NOMO-1 treated with dmso at 0.1 percent for 144 hours (cell line): ENCODE data around the gene NPSR1.
"Not testable (repeated sequence)": the region's sequence is repeated elsewhere in the genome, so short reads cannot be mapped to it uniquely, and the experiment has no call there.

Source experiments
- DNase-seq: peaks from one replicate; lab custom pipeline; 2025; ENCODE audit not compliant: unreplicated experiment; lab: John Stamatoyannopoulos, UW

NPSR1 gene

GRCh38 chr7:34657632-34658268 is at the start of gene NPSR1:
Gene NPSR1 (plus strand): TSS chr7:34658218. CDS start chr7:34658413, 195 bp downstream.
- no peak for DNase-seq

GRCh38 chr7:34612661-34613060 is 45.4 kb upstream of the NPSR1 start:
- DNase-seq = no peak

- DNase-seq = no peak
Observed at GRCh38 chr7:34620425-34620824, 37.6 kb upstream of the NPSR1 start.

- no peak for DNase-seq
Observed at GRCh38 chr7:34622182-34622581, 35.8 kb upstream of the NPSR1 start.

GRCh38 chr7:34622771-34623250 is 35.2 kb upstream of the NPSR1 start:
- DNase-seq = no peak

GRCh38 chr7:34628618-34629017 is 29.4 kb upstream of the NPSR1 start:
- DNase-seq = not testable (repeated sequence)

GRCh38 chr7:34652809-34653208 is 5.2 kb upstream of the NPSR1 start:
- DNase-seq = no peak

GRCh38 chr7:34653787-34654186 is 4.2 kb upstream of the NPSR1 start:
- DNase-seq = no peak

GRCh38 chr7:34655384-34655783 is 2.6 kb upstream of the NPSR1 start:
- DNase-seq = no peak

- DNase-seq = no peak
Observed at GRCh38 chr7:34656041-34656440, 2.0 kb upstream of the NPSR1 start.

GRCh38 chr7:34659472-34660075 is 1.6 kb downstream of the NPSR1 start:
- DNase-seq = no peak

- no peak for DNase-seq
Observed at GRCh38 chr7:34662058-34662708, 4.2 kb downstream of the NPSR1 start.

- DNase-seq = no peak
Observed at GRCh38 chr7:34664755-34665154, 6.7 kb downstream of the NPSR1 start.

GRCh38 chr7:34672430-34672829 is 14.4 kb downstream of the NPSR1 start:
- DNase-seq = no peak

- DNase-seq = no peak
Observed at GRCh38 chr7:34673066-34673465, 15.0 kb downstream of the NPSR1 start.

GRCh38 chr7:34675749-34676374 is 17.8 kb downstream of the NPSR1 start:
- DNase-seq = no peak

- DNase-seq = no peak
Observed at GRCh38 chr7:34677491-34677890, 19.5 kb downstream of the NPSR1 start.

- DNase-seq = no peak
Observed at GRCh38 chr7:34687529-34687928, 29.5 kb downstream of the NPSR1 start.

GRCh38 chr7:34696415-34696814 is 38.4 kb downstream of the NPSR1 start:
- DNase-seq = no peak

GRCh38 chr7:34709771-34710170 is 51.8 kb downstream of the NPSR1 start:
- DNase-seq = no peak

- no peak for DNase-seq
Observed at GRCh38 chr7:34718867-34719266, 60.8 kb downstream of the NPSR1 start.

- DNase-seq = no peak
Observed at GRCh38 chr7:34719636-34720035, 61.6 kb downstream of the NPSR1 start.
